ENCODE measurements around the gene AHNAK. TPM values are rescaled to one million over a fixed set of nuclear protein-coding genes. Genes with fewer than 3 reads are reported as not detected.
A peak's percentile ranks its signal among the peaks of the same experiment; 100 is the strongest.

Gene AHNAK
- total RNA-seq, 2 donors from 2014 or later: 155 to 336 TPM

GRCh38 chr11:62493801-62494200 lies 52.8 kb downstream of the AHNAK start:
- Mint-ChIP-seq H3K27me3 (no peaks in the 10 kb centered on the region), H3K36me3 (ENCODE audit: low read depth) (no peaks in the 10 kb centered on the region)

DNA sequence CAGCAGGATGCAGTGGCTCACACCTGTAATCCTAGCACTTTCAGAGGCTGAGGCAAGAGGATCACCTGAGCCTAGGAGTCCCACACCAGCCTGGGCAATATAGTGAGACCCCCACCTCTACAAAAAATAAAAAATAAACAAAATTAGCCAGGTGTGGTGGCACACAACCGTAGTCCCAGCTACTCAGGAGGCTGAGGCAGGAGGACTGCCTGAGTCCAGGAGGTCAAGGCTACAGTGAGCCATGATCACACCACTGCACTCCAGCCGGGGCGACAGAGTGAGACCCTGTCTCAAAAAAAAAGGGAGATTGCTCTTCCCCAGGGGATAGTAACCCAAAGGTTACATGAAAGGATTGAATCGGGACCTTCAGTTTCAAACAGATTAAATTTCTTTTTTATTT lies 54.0 kb downstream of the AHNAK start:
- Mint-ChIP-seq H3K27ac (no peak overlapping the region), H3K36me3 (ENCODE audit: low read depth) (no peaks in the 10 kb centered on the region), H3K27me3 (no peaks in the 10 kb centered on the region), H3K4me3 (no peak overlapping the region), H3K9me3 (no peaks in the 10 kb centered on the region), H3K4me1 (no peaks in the 10 kb centered on the region)
- no peak for ATAC-seq (replicated peaks)

More at GRCh38 chr11:62493801-62494200, 52.8 kb downstream of the AHNAK start:
- Mint-ChIP-seq H3K4me3 (no peak overlapping the region), H3K9me3 (no peaks in the 10 kb centered on the region), H3K27ac (no peak overlapping the region), H3K4me1 (no peaks in the 10 kb centered on the region)
- no peak for ATAC-seq (replicated peaks)

DNA sequence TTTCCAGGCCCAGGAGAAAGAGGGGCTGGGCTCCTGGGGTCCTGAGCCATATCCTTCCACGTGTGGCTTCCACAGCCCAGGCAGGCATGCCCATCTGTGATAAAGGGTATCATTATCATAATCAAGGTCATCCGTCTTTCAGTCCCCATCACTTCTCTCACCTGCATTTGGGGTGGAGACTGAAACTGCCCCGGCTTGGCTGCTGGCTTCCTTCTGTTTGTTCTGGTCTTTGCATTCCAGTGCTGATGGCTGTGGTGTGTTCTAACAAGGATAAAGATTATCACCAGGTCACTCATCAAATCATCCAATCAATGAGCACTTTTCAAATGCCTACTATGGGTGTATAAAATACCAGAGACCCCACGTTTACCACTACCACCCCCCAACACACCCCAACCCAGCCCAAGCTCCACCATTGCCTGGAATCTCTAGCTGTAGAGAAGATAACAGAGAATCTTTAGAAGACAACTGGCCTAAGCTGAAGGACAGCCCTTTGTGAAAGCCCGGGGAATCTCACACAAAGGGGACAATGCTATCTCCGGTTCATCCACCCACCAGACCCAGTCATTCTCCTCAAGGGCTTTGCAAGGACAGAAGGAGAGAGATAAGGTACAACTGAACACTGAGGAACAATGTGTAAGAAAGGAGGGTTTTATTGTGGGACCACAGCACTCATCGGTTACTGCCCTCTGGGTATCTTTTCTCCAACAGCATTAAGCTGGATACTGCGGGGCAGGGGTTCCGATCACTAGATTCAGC lies 54.9 kb downstream of the AHNAK start:
- ATAC-seq (replicated peaks): no peak
- Mint-ChIP-seq H3K4me3 (no peak overlapping the region), H3K4me1 (no peaks in the 10 kb centered on the region), H3K27ac (no peak overlapping the region), H3K36me3 (ENCODE audit: low read depth) (no peaks in the 10 kb centered on the region), H3K9me3 (no peaks in the 10 kb centered on the region), H3K27me3 (no peaks in the 10 kb centered on the region)

DNA sequence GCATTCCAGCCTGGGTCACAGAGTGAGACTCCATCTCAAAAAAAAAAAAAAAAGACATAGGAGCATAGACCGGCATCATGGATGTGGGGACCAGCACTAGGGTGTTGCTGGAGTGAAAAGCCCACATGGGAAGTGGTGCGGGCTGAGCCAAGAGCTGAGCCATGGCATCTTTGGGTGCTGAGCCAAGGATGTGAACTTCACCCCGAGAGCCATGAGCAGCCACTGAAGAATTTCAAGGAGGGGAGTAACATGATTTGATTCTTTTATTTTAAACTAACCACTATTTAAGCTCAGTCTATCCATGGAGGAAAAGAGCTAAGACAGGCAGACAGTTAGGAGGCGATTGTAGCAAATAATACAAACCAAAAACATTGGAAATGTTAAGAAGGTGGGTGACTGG lies 57.4 kb downstream of the AHNAK start:
- Mint-ChIP-seq H3K4me1 (no peaks in the 10 kb centered on the region), H3K9me3 (no peaks in the 10 kb centered on the region), H3K27me3 (no peaks in the 10 kb centered on the region), H3K4me3 (no peak overlapping the region), H3K36me3 (ENCODE audit: low read depth) (no peaks in the 10 kb centered on the region), H3K27ac (no peak overlapping the region)
- ATAC-seq (replicated peaks): no peak

GRCh38 chr11:62487738-62488551 lies 58.7 kb downstream of the AHNAK start:
- no peak for ATAC-seq (replicated peaks)
- Mint-ChIP-seq H3K27me3 (no peaks in the 10 kb centered on the region), H3K27ac (no peak overlapping the region), H3K4me3 (no peak overlapping the region), H3K9me3 (no peaks in the 10 kb centered on the region), H3K36me3 (ENCODE audit: low read depth) (no peaks in the 10 kb centered on the region), H3K4me1 (no peaks in the 10 kb centered on the region)

GRCh38 chr11:62487136-62487535 lies 59.5 kb downstream of the AHNAK start:
- Mint-ChIP-seq H3K9me3 (no peaks in the 10 kb centered on the region), H3K4me1 (no peaks in the 10 kb centered on the region), H3K27ac (no peak overlapping the region), H3K4me3 (no peak overlapping the region), H3K36me3 (ENCODE audit: low read depth) (no peaks in the 10 kb centered on the region), H3K27me3 (no peaks in the 10 kb centered on the region)
- no peak for ATAC-seq (replicated peaks)

- no peaks in the 10 kb centered on the region for H3K27me3 Mint-ChIP-seq
- no peaks in the 10 kb centered on the region for H3K36me3 Mint-ChIP-seq (ENCODE audit: low read depth)
- H3K4me1 Mint-ChIP-seq: no peaks in the 10 kb centered on the region
- no peaks in the 10 kb centered on the region for H3K9me3 Mint-ChIP-seq
- H3K27ac Mint-ChIP-seq: no peak overlapping the region
- H3K4me3 Mint-ChIP-seq: no peak overlapping the region
- ATAC-seq (replicated peaks): no peak
Measured at GRCh38 chr11:62484352-62484751, 62.3 kb downstream of the AHNAK start.

DNA sequence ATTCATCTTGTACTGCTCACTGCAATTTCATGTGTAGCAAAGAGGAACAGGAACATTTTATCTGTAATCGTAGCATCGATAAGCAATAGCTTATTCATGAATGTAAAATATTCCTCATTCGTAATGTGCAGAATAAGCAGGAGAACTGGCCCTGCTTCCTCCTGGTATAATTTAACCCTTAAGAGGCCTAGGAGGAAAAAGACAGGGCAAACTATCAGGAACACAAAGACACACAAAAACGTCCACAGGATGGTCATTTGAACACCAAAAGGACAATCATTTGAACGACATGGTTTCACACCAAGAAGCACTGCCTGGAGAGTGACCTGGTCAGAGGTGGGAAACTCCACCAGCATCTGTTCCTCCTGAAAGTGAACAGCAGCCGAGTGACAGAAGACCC lies 63.9 kb downstream of the AHNAK start:
- Mint-ChIP-seq H3K4me1 (no peaks in the 10 kb centered on the region), H3K4me3 (no peak overlapping the region)

DNA sequence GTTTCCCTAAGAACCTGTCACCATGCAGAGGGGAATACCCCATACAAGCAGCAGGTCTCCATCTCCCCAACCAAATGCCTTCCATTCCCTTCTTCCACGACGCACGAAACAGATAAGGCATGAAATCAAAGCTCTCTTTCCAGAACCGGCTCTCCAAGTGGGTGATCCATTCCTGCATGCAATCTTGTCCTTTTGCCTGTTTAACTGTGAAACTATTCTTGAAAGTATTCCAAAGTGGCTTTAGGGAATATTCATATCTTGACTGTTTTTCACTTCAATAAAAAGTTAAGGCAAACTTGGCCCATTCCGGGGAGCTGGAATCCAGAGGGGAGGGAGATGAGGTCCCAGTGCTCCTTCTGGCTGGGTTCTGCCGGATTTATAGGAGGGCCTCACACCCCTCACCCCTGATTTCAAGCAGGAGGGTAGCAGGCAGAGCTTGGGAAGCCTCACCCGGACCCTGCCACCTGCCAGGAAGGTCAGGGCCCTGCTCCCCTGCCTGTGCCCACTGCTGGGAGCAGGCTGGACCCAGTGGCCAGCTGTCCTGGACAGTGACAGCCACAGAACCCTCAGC lies 66.9 kb downstream of the AHNAK start:
- H3K27me3 Mint-ChIP-seq: no peaks in the 10 kb centered on the region

More for the DNA sequence above, 63.9 kb downstream of the AHNAK start:
- Mint-ChIP-seq H3K27me3 (no peaks in the 10 kb centered on the region), H3K9me3 (no peaks in the 10 kb centered on the region), H3K27ac (no peak overlapping the region), H3K36me3 (ENCODE audit: low read depth) (no peaks in the 10 kb centered on the region)
- ATAC-seq (replicated peaks): no peak

DNA sequence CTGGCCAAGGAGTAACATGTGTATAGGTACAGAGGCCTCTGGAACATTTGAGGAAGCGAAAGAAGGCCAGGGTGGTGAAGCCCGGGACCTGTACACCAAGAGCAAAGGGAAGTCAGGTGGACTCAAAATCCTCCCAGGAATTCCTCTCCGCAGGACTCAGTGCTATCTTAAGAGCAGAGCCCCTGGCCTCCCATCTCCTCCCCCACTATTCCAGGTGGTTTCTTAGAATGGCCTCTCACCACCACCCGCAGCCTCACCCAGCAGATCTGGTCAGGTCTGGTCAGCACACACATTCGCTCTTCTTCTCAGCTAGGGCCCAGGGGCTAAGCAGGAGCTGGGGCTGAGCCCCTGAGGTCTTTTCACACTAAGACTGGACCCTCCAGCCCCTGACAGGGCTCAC lies 68.7 kb downstream of the AHNAK start:
- Mint-ChIP-seq H3K27me3 (no peaks in the 10 kb centered on the region), H3K4me1 (no peaks in the 10 kb centered on the region), H3K4me3 (no peak overlapping the region), H3K9me3 (no peaks in the 10 kb centered on the region), H3K27ac (no peak overlapping the region), H3K36me3 (ENCODE audit: low read depth) (no peaks in the 10 kb centered on the region)
- no peak for ATAC-seq (replicated peaks)

More for the DNA sequence above, 66.9 kb downstream of the AHNAK start:
- no peaks in the 10 kb centered on the region for H3K36me3 Mint-ChIP-seq (ENCODE audit: low read depth)
- no peaks in the 10 kb centered on the region for H3K4me1 Mint-ChIP-seq
- no peak for ATAC-seq (replicated peaks)
- H3K4me3 Mint-ChIP-seq: no peak overlapping the region
- H3K27ac Mint-ChIP-seq: no peak overlapping the region
- no peaks in the 10 kb centered on the region for H3K9me3 Mint-ChIP-seq

DNA sequence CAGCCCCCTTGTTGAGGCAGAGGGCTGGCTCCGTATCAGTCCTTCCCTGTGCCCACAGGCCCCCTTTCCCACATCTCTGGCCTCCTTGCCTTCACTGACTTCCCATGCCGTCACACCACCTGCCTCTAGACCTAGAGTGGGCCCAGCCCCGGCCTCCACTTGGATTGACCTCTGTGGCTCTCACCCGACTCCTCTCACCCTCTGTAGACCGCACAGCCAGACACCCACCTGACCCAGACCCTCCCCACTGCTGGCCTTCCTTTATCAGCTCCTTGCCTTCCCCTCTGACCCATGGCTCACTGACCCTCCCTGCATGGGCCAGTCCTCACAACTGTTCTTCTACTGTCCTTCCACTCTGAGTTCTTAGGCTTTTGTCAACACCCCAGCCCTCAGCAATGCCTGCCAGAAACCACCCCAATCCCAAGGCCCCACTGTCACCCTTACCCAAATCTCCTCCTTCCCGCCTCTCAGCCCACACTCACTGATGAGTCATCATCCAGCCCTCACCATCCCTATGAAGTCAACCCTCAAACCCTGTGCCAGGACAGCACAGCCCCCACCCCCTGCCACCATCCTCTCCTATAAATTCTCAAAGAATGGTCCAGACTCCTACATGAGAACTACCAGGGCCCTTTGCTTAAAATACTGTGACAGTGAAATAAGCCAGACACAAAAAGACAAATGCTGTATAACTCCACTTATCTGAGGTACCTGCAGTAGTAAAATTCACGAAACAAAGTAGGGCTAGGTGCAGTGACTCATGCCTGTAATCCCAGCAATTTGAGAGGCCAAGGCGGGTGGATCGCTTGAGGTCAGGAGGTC lies 74.3 kb downstream of the AHNAK start:
- no peak for ATAC-seq (replicated peaks)

DNA sequence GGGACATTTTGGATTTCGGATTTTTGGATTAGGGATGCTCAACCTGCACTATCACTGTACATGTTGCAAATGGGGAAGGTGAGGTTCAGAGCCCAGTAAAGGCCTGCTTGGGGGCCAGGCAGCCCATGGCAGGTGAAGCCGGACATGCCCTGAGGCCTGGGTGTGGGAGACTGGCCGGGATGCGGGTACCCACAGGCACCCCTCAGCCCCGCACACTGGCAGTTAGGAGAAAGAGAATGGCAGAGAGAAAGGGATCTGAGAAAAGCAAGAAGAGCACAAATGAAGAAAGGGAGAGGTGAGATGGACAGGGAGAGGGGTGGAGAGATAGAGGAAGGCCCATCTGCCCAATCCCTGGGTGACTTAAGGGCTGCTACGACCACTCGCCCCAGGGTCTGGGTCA lies 75.0 kb downstream of the AHNAK start:
- no peak overlapping the region for H3K4me3 Mint-ChIP-seq
- ATAC-seq (replicated peaks): no peak
- H3K4me1 Mint-ChIP-seq: peaks cover 7% of the 10 kb centered on the region
- no peaks in the 10 kb centered on the region for H3K27me3 Mint-ChIP-seq
- H3K27ac Mint-ChIP-seq: no peak overlapping the region
- H3K36me3 Mint-ChIP-seq (ENCODE audit: low read depth): no peaks in the 10 kb centered on the region
- H3K9me3 Mint-ChIP-seq: no peaks in the 10 kb centered on the region

More for the DNA sequence above, 74.3 kb downstream of the AHNAK start:
- H3K27ac Mint-ChIP-seq: peak overlapping the region; percentile 75
- H3K4me3 Mint-ChIP-seq: no peak overlapping the region
- peaks cover 7% of the 10 kb centered on the region for H3K4me1 Mint-ChIP-seq
- no peaks in the 10 kb centered on the region for H3K27me3 Mint-ChIP-seq
- no peaks in the 10 kb centered on the region for H3K9me3 Mint-ChIP-seq
- H3K36me3 Mint-ChIP-seq (ENCODE audit: low read depth): no peaks in the 10 kb centered on the region

- no peaks in the 10 kb centered on the region for H3K27me3 Mint-ChIP-seq
- H3K4me3 Mint-ChIP-seq: no peak overlapping the region
- ATAC-seq (replicated peaks): no peak
- no peaks in the 10 kb centered on the region for H3K36me3 Mint-ChIP-seq (ENCODE audit: low read depth)
- H3K4me1 Mint-ChIP-seq: peaks cover 7% of the 10 kb centered on the region
- H3K27ac Mint-ChIP-seq: peak overlapping the region; percentile 4
- no peaks in the 10 kb centered on the region for H3K9me3 Mint-ChIP-seq
Measured at GRCh38 chr11:62468577-62468976, 78.0 kb downstream of the AHNAK start.

DNA sequence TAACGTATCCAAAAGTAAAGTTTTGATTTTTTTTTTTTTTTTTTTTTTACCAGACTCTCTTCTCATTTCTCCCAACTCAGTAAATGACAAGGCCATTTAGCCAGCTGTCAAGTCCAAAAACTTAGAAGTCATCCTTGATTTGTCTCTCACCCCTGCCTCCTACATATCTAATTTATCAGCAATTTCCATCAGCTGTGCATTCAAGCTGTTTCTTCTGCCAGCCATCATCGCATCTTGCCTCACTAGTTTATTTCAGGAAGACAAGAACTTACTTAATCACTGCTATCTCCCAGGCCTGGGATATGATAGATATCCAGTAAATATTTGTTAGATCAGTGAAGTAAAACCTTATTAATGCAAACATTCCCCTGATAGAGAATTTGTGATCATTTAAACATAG lies 80.2 kb downstream of the AHNAK start:
- H3K27ac Mint-ChIP-seq: no peak overlapping the region
- no peaks in the 10 kb centered on the region for H3K27me3 Mint-ChIP-seq
- H3K4me1 Mint-ChIP-seq: no peaks in the 10 kb centered on the region
- H3K9me3 Mint-ChIP-seq: no peaks in the 10 kb centered on the region
- H3K4me3 Mint-ChIP-seq: no peak overlapping the region
- ATAC-seq (replicated peaks): no peak
- H3K36me3 Mint-ChIP-seq (ENCODE audit: low read depth): no peaks in the 10 kb centered on the region
